GM12878 (cell line): ENCODE data around the gene PLET1. TPM values are rescaled to one million over a fixed set of nuclear protein-coding genes. Genes with fewer than 3 reads are reported as not detected.
"Not testable (repeated sequence)": the region's sequence is repeated elsewhere in the genome, so short reads cannot be mapped to it uniquely, and the experiment has no call there.

Source experiments
- ATAC-seq: fragments of 200-7000 bp; cut with Tn5 transposase; 3 replicates; pipeline ENCODE4 v1.9.1; 2020; ENCODE audit warnings: mild to moderate bottlenecking, moderate library complexity
- BruUV-seq: library from RNA; stranded (reverse); fragments of 400-500 nt; replicated peaks from 2 replicates; lab custom pipeline; 2021; lab: Mats Ljungman, UMichigan
- CTCF ChIA-PET: fragments of 300-600 bp; sonication (Branson Sonifier 250); formaldehyde crosslinking; extraction: SDS; loops from one replicate; lab custom pipeline; 2021; ENCODE audit warnings: inconsistent platforms; lab: Yijun Ruan, JAX
- POLR2A ChIA-PET: fragments of 350-600 bp; formaldehyde crosslinking; extraction: SDS; loops from one replicate; lab custom pipeline; 2021; ENCODE audit warnings: inconsistent platforms; lab: Charles Lee
- RAD21 ChIA-PET: fragments of 300-600 bp; sonication (Branson Sonifier 250); formaldehyde crosslinking; loops from one replicate; lab custom pipeline; 2023; ENCODE audit warnings: antibody characterized with exemption; ENCODE audit not compliant: unreplicated experiment; lab: Charles Lee
- SMC1A ChIA-PET: fragments of 300-600 bp; sonication (Branson Sonifier 250); formaldehyde crosslinking; loops from one replicate; lab custom pipeline; 2023; ENCODE audit not compliant: unreplicated experiment, uncharacterized antibody; lab: Charles Lee
- DNase-seq: peaks from one replicate; pipeline ENCODE4 v3.0.0-alpha.2; 2011; ENCODE audit warnings: low read depth, low spot score
- FAIRE-seq: peaks from 3 replicates; lab custom pipeline; 2011; peaks lifted over from hg19 to GRCh38; lab: Jason Lieb, UNC
- H2AFZ ChIP-seq: 2 replicates; pipeline ENCODE4 v1.6.0; 2011; ENCODE audit warnings: low read depth, low read length, control low read depth; ENCODE audit not compliant: control insufficient read depth
- H3K27ac ChIP-seq: 2 replicates; pipeline ENCODE4 v1.5.1; 2011; ENCODE audit warnings: control low read depth; ENCODE audit not compliant: control insufficient read depth, insufficient read depth
- H3K27me3 ChIP-seq, 2 experiments: replicated peaks in 1 of 2; 2 replicates each; pipeline versions ENCODE4 v1.6.0 to v1.6.1; 2011; ENCODE audit warnings: low read length in 1 of 2; ENCODE audit not compliant: control insufficient read depth in 2 of 2, insufficient read depth in 2 of 2
- H3K36me3 ChIP-seq, 2 experiments: 2 replicates each; pipeline ENCODE4 v1.5.1; 2011; ENCODE audit warnings: low read length in 1 of 2; ENCODE audit not compliant: control insufficient read depth in 2 of 2, insufficient read depth in 2 of 2
- H3K4me1 ChIP-seq: 2 replicates; pipeline ENCODE4 v1.6.1; 2011; ENCODE audit warnings: mild to moderate bottlenecking, low read length, moderate library complexity, mixed read lengths; ENCODE audit not compliant: control insufficient read depth, insufficient read depth
- H3K4me2 ChIP-seq: 2 replicates; pipeline ENCODE4 v1.6.0; 2011; ENCODE audit warnings: control low read depth; ENCODE audit not compliant: control insufficient read depth, insufficient read depth
- H3K4me3 ChIP-seq: fragments of 200-600 bp; sonication (generic); 2 replicates; pipeline ENCODE4 v1.5.1; 2016
- H3K79me2 ChIP-seq: 2 replicates; pipeline ENCODE4 v1.6.0; 2011; ENCODE audit warnings: low read length; ENCODE audit not compliant: control insufficient read depth, insufficient read depth
- H3K9ac ChIP-seq: 2 replicates; pipeline ENCODE4 v1.8.0; 2011; ENCODE audit warnings: low read length, control low read depth, mixed read lengths; ENCODE audit not compliant: control insufficient read depth, insufficient read depth
- H3K9me3 ChIP-seq: replicated peaks from 3 replicates; pipeline ENCODE4 v1.5.1; 2011; ENCODE audit warnings: mild to moderate bottlenecking, low read length; ENCODE audit not compliant: control insufficient read depth, insufficient read depth
- H4K20me1 ChIP-seq: 2 replicates; pipeline ENCODE4 v1.6.0; 2011; ENCODE audit not compliant: control insufficient read depth, insufficient read depth
- CBX3 ChIP-seq: fragments of 200-600 bp; sonication (generic); IDR thresholded peaks from 2 replicates; pipeline ENCODE4 v1.6.1; 2016; ENCODE audit warnings: low read depth, borderline replicate concordance
- ELK1 ChIP-seq: IDR thresholded peaks from 2 replicates; pipeline ENCODE4 v1.6.1; 2012; ENCODE audit warnings: low read depth, low read length, improper control_type of control experiment
- MTA2 ChIP-seq: fragments of 450-650 bp; IDR thresholded peaks from 2 replicates; pipeline ENCODE4 v1.6.1; 2016; ENCODE audit warnings: low read depth, mild to moderate bottlenecking, moderate library complexity
- POLR2AphosphoS2 ChIP-seq: IDR thresholded peaks from 2 replicates; pipeline ENCODE4 v1.6.1; 2011; ENCODE audit warnings: low read depth, mild to moderate bottlenecking, low read length, improper control_type of control experiment, moderate library complexity
- SPI1 ChIP-seq: IDR thresholded peaks from 2 replicates; pipeline ENCODE4 v1.6.1; 2011; ENCODE audit warnings: low read depth, mild to moderate bottlenecking, low read length, moderate library complexity, borderline replicate concordance; ENCODE audit not compliant: insufficient read depth
- USF2 ChIP-seq: IDR thresholded peaks from 2 replicates; pipeline ENCODE4 v1.6.1; 2011; ENCODE audit warnings: low read depth, low read length, improper control_type of control experiment, borderline replicate concordance
- WRNIP1 ChIP-seq: IDR thresholded peaks from 2 replicates; pipeline ENCODE4 v1.6.1; 2011; ENCODE audit warnings: low read depth, low read length, improper control_type of control experiment, borderline replicate concordance
- WGBS: methylation state at CpG from one replicate; pipeline ENCODE4 v1.1.6; 2016; ENCODE audit warnings: low lambda C conversion rate; ENCODE audit not compliant: insufficient replicate concordance, insufficient coverage; ENCODE audit errors: missing lambda C conversion rate; 5-methylcytosine and 5-hydroxymethylcytosine counted together
- in situ Hi-C: fragments of 300-500 bp; cut with MboI; formaldehyde crosslinking; loops from 9 replicates; pipeline ENCODE4 v1.14.3; 2018; ENCODE audit warnings: mixed read lengths
- intact Hi-C: fragments of 100-400 bp; cut with micrococcal nuclease; formaldehyde crosslinking; loops from one replicate; pipeline ENCODE4 v1.14.2; 2022; ENCODE audit not compliant: unreplicated experiment
- polyA plus RNA-seq, 11 experiments: library from polyadenylated mRNA; depleted of rRNA in 4 of 11; unstranded in 6 of 11; stranded (reverse) in 5 of 11; fragments of >200 nt; fragmentation: Nextera tagmentation in 4 of 11; fragmentation: Illumina TruSeq in 1 of 11; extraction: Ambion mirVana in 4 of 11; extraction: Trizol in 1 of 11; gene quantifications; 1 replicate in 1 of 11; 2 replicates in 10 of 11; pipeline versions ENCODE4 v1.2.1 to v1.2.3, GENCODE V29; 2011 to 2016; ENCODE audit warnings: inconsistent platforms in 2 of 11, missing spikeins in 2 of 11, low read depth in 1 of 11
- total RNA-seq, 4 experiments: library from RNA; depleted of rRNA in 3 of 4; stranded (reverse); fragments of >200 nt in 3 of 4; fragmentation: Illumina TruSeq in 1 of 4; extraction: Trizol in 1 of 4; gene quantifications; 2 replicates each; pipeline versions ENCODE4 v1.2.1 to v1.2.3, GENCODE V29; 2013 to 2021

Gene PLET1
- total and polyA plus RNA-seq, 10 of the 15 experiments (the other 5 are each of a cell fraction or from before 2014, with no cell fraction given): not detected

- no peak overlapping the region for H3K4me2 ChIP-seq
- no peaks in the 10 kb centered on the region for H3K9me3 ChIP-seq
- ChIA-PET RAD21 (no interaction called here), POLR2A (no interaction called here), SMC1A (no interaction called here), CTCF (interaction anchor here (1.3 kb wide), 2 partner anchors 13 to 14 kb away, joined by 4 read pairs; no protein-coding TSS in a partner anchor)
- BruUV-seq: no TSS peak
- no peak for DNase-seq
- H4K20me1 ChIP-seq: no peaks in the 10 kb centered on the region
- in situ Hi-C loops (no loop called here), intact Hi-C loops (no loop called here)
- TF ChIP-seq CBX3: no peak
- TF ChIP-seq USF2: no peak
- no peak for TF ChIP-seq POLR2AphosphoS2
- no peak for TF ChIP-seq ELK1
- H3K36me3 ChIP-seq: no peaks in the 10 kb centered on the region
- H2AFZ ChIP-seq: no peak overlapping the region
- no peak overlapping the region for H3K27ac ChIP-seq
- ATAC-seq: no peak
- H3K27me3 ChIP-seq: no peaks in the 10 kb centered on the region
- WGBS: 71% methylated on average over 23 of the region's 23 CpGs
- FAIRE-seq: no peak
- H3K79me2 ChIP-seq: no peaks in the 10 kb centered on the region
- no peak overlapping the region for H3K4me3 ChIP-seq
- H3K4me1 ChIP-seq: no peaks in the 10 kb centered on the region
- H3K9ac ChIP-seq: no peak overlapping the region
Measured at GRCh38 chr11:112206071-112206470, 54.6 kb downstream of the PLET1 start.

GRCh38 chr11:112200252-112200651, 60.4 kb downstream of the PLET1 start:
- Histone ChIP-seq H3K36me3 (no peaks in the 10 kb centered on the region), H2AFZ (no peak overlapping the region), H3K9ac (no peak overlapping the region), H4K20me1 (no peaks in the 10 kb centered on the region), H3K4me1 (no peaks in the 10 kb centered on the region), H3K79me2 (no peaks in the 10 kb centered on the region), H3K27ac (no peak overlapping the region), H3K9me3 (no peaks in the 10 kb centered on the region), H3K27me3 (no peaks in the 10 kb centered on the region), H3K4me2 (no peak overlapping the region), H3K4me3 (no peak overlapping the region)
- WGBS: 25% methylated on average over 2 of the region's 2 CpGs
- ChIA-PET SMC1A (interaction anchor here (0.6 to 1.5 kb wide), 3 partner anchors 8 to 343 kb away, joined by 3 to 4 read pairs (median 3); no protein-coding TSS in a partner anchor), RAD21 (no interaction called here), CTCF (interaction anchor here (1.3 kb wide), 2 partner anchors 80 to 87 kb away, joined by 3 read pairs; no protein-coding TSS in a partner anchor), POLR2A (no interaction called here)
- no TSS peak for BruUV-seq
- FAIRE-seq (no peak), DNase-seq (no peak), ATAC-seq (no peak)
- in situ Hi-C loops (no loop called here), intact Hi-C loops (no loop called here)
- no peak for TF ChIP-seq MTA2
- TF ChIP-seq SPI1: no peak
- TF ChIP-seq WRNIP1: no peak

- H3K4me1 ChIP-seq, H3K27me3 ChIP-seq, SMC1A ChIA-PET, H3K4me3 ChIP-seq, DNase-seq, intact Hi-C loops, POLR2A ChIA-PET, H3K4me2 ChIP-seq, H3K36me3 ChIP-seq, H3K9ac ChIP-seq, FAIRE-seq, H3K79me2 ChIP-seq, ATAC-seq, H3K27ac ChIP-seq, in situ Hi-C loops, H2AFZ ChIP-seq, RAD21 ChIA-PET, BruUV-seq, H4K20me1 ChIP-seq, H3K9me3 ChIP-seq: not testable (repeated sequence)
- CTCF ChIA-PET: interaction anchor here (1.5 kb wide), 1 partner anchor 83 kb away, joined by 3 read pairs; no protein-coding TSS in a partner anchor
- WGBS: 44% methylated on average over 4 of the region's 4 CpGs
Measured at GRCh38 chr11:112199101-112199500, 61.6 kb downstream of the PLET1 start.
